ENCODE results near the gene SLC3A2. TPM values are rescaled to one million over a fixed set of nuclear protein-coding genes. Genes with fewer than 3 reads are reported as not detected.

The SLC3A2 gene
- total RNA-seq, 2 experiments from 2014 or later: 289 to 321 TPM

DNA sequence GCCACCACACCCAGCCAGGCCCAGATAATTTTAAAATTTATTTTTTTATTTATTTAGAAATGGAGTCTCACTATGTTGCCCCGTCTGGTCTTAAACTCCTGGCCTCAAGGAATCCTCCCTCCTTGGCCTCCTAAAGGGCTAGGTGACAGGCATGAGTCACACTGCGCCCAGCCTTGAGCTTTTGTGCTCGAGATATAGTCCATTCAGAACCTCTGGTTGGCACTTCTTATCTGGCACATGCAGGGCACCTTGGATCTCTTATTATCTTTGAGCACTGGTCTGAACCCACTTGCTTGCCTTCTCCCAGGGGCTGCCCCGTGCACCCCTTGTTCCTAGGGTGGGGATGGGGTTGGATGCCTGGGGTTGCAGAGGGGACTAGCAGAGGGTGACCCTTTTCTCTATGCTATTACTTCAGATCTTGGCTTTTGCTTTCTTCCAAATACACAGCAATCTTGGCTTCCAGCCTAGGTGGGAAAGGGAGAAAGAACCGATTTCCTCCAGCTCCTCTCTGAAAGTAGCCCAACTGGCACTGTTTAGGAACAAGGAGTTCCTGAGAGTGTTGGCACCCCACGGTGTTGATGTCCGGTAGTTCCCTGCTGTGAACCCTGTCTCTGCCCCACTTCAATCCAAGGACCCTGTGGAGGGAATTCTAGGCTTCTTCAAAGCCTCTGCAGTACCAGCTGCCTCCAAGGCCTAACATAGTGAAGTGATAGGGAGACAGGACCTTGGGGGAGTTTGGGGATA, 1.3 kb upstream of the SLC3A2 start:
- Histone ChIP-seq H3K79me2 (ENCODE audit: insufficient read depth, low read depth, low read length) (peaks cover 74% of the 10 kb centered on the region), H3K4me1 (ENCODE audit: insufficient read depth, low read length, poor library complexity, severe bottlenecking) (peaks cover 28% of the 10 kb centered on the region), H3K27ac (ENCODE audit: low read depth, low read length, poor library complexity, severe bottlenecking) (peak overlapping the region; percentile 74), H2AFZ (ENCODE audit: low read length) (no peak overlapping the region), H3K36me3 (ENCODE audit: insufficient read depth, low read length) (peaks cover 94% of the 10 kb centered on the region), H3K4me3 (ENCODE audit: low read depth, low read length, poor library complexity, severe bottlenecking) (peak overlapping the region; percentile 73), H3K9me3 (ENCODE audit: low read length) (no peaks in the 10 kb centered on the region), H3K9me2 (ENCODE audit: insufficient read depth, low read length) (no peaks in the 10 kb centered on the region), H4K20me1 (ENCODE audit: insufficient read depth, low read length) (peaks cover 11% of the 10 kb centered on the region; the same call in 1 of the 2 replicates), H3K4me2 (ENCODE audit: low read length) (peak overlapping the region; percentile 95)
- ChIA-PET CTCF (ENCODE audit: unreplicated experiment) (no interaction called here), POLR2A (interaction anchor here (1.0 kb wide), 1 partner anchor 14 kb away, joined by 4 read pairs; no protein-coding TSS in a partner anchor)
- TF ChIP-seq, protein P1, sequence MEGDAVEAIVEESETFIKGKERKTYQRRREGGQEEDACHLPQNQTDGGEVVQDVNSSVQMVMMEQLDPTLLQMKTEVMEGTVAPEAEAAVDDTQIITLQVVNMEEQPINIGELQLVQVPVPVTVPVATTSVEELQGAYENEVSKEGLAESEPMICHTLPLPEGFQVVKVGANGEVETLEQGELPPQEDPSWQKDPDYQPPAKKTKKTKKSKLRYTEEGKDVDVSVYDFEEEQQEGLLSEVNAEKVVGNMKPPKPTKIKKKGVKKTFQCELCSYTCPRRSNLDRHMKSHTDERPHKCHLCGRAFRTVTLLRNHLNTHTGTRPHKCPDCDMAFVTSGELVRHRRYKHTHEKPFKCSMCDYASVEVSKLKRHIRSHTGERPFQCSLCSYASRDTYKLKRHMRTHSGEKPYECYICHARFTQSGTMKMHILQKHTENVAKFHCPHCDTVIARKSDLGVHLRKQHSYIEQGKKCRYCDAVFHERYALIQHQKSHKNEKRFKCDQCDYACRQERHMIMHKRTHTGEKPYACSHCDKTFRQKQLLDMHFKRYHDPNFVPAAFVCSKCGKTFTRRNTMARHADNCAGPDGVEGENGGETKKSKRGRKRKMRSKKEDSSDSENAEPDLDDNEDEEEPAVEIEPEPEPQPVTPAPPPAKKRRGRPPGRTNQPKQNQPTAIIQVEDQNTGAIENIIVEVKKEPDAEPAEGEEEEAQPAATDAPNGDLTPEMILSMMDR (conservative IDR thresholded peaks at IDR 0.05; ENCODE audit: low read length): no peak
- TF ChIP-seq EZH2phosphoT487 (IDR thresholded peaks at IDR 0.05; ENCODE audit: borderline replicate concordance, low read depth, low read length): no peak
- intact Hi-C loops (cut with micrococcal nuclease; ENCODE audit: unreplicated experiment): no loop called here
- BruUV-seq (replicated peaks): no TSS peak
- DNase-seq (ENCODE audit: low spot score): no peak

DNA sequence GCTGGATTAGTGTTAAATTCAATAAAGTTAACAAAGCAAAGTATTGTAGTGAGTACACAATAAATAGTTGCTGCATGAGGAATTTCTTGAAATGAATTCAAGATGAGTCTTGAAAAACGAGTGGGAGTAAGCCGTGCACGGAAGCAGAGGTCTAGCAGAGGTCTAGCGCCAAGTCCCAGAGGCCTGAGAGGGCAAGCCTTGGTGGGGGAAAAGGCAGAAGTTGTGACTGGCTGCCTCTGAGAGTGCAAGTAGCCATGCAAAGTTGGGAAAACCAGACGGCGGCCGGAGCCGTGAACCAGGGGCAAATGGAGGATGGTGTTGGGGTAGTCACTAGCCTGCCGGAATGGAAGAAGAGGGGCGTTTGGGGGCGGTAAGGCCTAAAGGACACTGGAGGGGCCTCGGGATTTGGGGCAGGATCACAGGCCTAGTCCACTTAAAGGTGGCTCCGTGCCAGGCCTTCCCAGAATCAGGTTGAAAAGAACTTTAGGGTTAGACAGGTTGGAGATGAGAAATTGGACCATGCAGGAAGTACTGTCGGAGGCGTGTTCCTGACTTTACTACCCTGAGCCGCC, 379 bp upstream of the SLC3A2 start:
- Histone ChIP-seq H3K36me3 (ENCODE audit: insufficient read depth, low read length) (peaks cover 94% of the 10 kb centered on the region), H3K4me1 (ENCODE audit: insufficient read depth, low read length, poor library complexity, severe bottlenecking) (peaks cover 28% of the 10 kb centered on the region), H3K4me2 (ENCODE audit: low read length) (peak overlapping the region; percentile 95), H3K79me2 (ENCODE audit: insufficient read depth, low read depth, low read length) (peaks cover 70% of the 10 kb centered on the region), H3K9me2 (ENCODE audit: insufficient read depth, low read length) (no peaks in the 10 kb centered on the region), H4K20me1 (ENCODE audit: insufficient read depth, low read length) (peaks cover 11% of the 10 kb centered on the region; the same call in 1 of the 2 replicates), H3K27ac (ENCODE audit: low read depth, low read length, poor library complexity, severe bottlenecking) (peak overlapping the region; percentile 74), H3K4me3 (ENCODE audit: low read depth, low read length, poor library complexity, severe bottlenecking) (peak overlapping the region; percentile 73), H3K9me3 (ENCODE audit: low read length) (no peaks in the 10 kb centered on the region), H2AFZ (ENCODE audit: low read length) (no peak overlapping the region)
- BruUV-seq (replicated peaks): no TSS peak
- intact Hi-C loops (cut with micrococcal nuclease; ENCODE audit: unreplicated experiment): loop anchor here (2.0 to 5.0 kb wide), 2 partner anchors 40 to 308 kb away; partner anchors contain the start of gene EEF1G
- ChIA-PET POLR2A (interaction anchor here (1.7 to 4.8 kb wide), 2 partner anchors 25 to 126 kb away, joined by 13 to 42 read pairs; partner anchors contain the start of gene ZBTB3), CTCF (ENCODE audit: unreplicated experiment) (no interaction called here)
- TF ChIP-seq, protein P1 (conservative IDR thresholded peaks at IDR 0.05; ENCODE audit: low read length): no peak
- no peak for TF ChIP-seq EZH2phosphoT487 (IDR thresholded peaks at IDR 0.05; ENCODE audit: borderline replicate concordance, low read depth, low read length)
- DNase-seq (ENCODE audit: low spot score): peak; percentile 28
